K562 (cell line): Measurements from ENCODE around the gene MALAT1. TPM values are rescaled to one million over a fixed set of nuclear protein-coding genes. Genes with fewer than 3 reads are reported as not detected.
A peak's percentile ranks its signal among the peaks of the same experiment; 100 is the strongest.

ENCODE experiments used
- ATAC-seq: fragments of 200-7000 bp; cut with Tn5 transposase; 3 replicates; pipeline ENCODE4 v1.9.1; 2020; ENCODE audit warnings: moderate library complexity
- BruUV-seq: library from RNA; stranded (reverse); fragments of 400-500 nt; replicated peaks from 2 replicates; lab custom pipeline; 2021; lab: Mats Ljungman, UMichigan
- CTCF ChIA-PET: fragments of 300-600 bp; formaldehyde crosslinking; extraction: SDS; loops from one replicate; lab custom pipeline; 2021; ENCODE audit warnings: low intra/inter-chr PET ratio; lab: Yijun Ruan, JAX
- POLR2A ChIA-PET: fragments of 300-600, 350-650 bp; sonication (Branson Sonifier 250); formaldehyde crosslinking; extraction: SDS; loops from one replicate; lab custom pipeline; 2021; ENCODE audit warnings: antibody characterized with exemption, inconsistent platforms; lab: Yijun Ruan, JAX
- DNase-seq, 4 experiments: peaks; one replicate each; pipeline versions ENCODE4 v3.0.0 to v3.0.0-alpha.2; 2011 to 2018; ENCODE audit warnings: low spot score in 3 of 4, mixed read lengths in 3 of 4; ENCODE audit errors: extremely low read depth in 1 of 4
- FAIRE-seq: peaks from 2 replicates; lab custom pipeline; 2011; peaks lifted over from hg19 to GRCh38; lab: Jason Lieb, UNC
- H2AFZ ChIP-seq: 2 replicates; pipeline ENCODE4 v1.6.0; 2011; ENCODE audit warnings: low read depth, low read length, control low read depth, inconsistent platforms
- H3K27ac ChIP-seq: fragments of 200-600 bp; 3 replicates; pipeline ENCODE4 v1.8.0; 2011; ENCODE audit warnings: low read depth, mild to moderate bottlenecking, control low read depth, inconsistent platforms, low read length, moderate library complexity, mixed read lengths; ENCODE audit errors: extremely low read depth
- H3K27me3 ChIP-seq, 2 experiments: fragments of 300-600 bp in 1 of 2; 2 replicates in 1 of 2; 3 replicates in 1 of 2; pipeline versions ENCODE4 v1.6.0 to v1.8.0; 2011; ENCODE audit warnings: inconsistent platforms in 2 of 2, low read length in 2 of 2, mild to moderate bottlenecking in 1 of 2, mixed read lengths in 1 of 2, moderate library complexity in 1 of 2; ENCODE audit not compliant: control insufficient read depth in 2 of 2, insufficient read depth in 2 of 2
- H3K36me3 ChIP-seq: fragments of 300-600 bp; 3 replicates; pipeline ENCODE4 v1.8.0; 2011; ENCODE audit warnings: mild to moderate bottlenecking, low read length, inconsistent platforms; ENCODE audit not compliant: control insufficient read depth, insufficient read depth
- H3K4me1 ChIP-seq, 2 experiments: fragments of 200-600 bp in 1 of 2; replicated peaks in 1 of 2; 2 replicates in 1 of 2; 3 replicates in 1 of 2; pipeline versions ENCODE4 v1.5.1 to v1.8.0; 2011; ENCODE audit warnings: inconsistent platforms in 2 of 2, low read length in 2 of 2, mild to moderate bottlenecking in 1 of 2, mixed read lengths in 1 of 2, moderate library complexity in 1 of 2; ENCODE audit not compliant: control insufficient read depth in 2 of 2, insufficient read depth in 2 of 2
- H3K4me2 ChIP-seq: 2 replicates; pipeline ENCODE4 v1.6.1; 2011; ENCODE audit warnings: low read length, control low read depth, inconsistent platforms, mixed read lengths; ENCODE audit not compliant: insufficient read depth
- H3K4me3 ChIP-seq: fragments of 200-600 bp; sonication (generic), shearing (Covaris generic); 2 replicates; pipeline ENCODE4 v1.5.1; 2016; ENCODE audit warnings: control low read depth, inconsistent platforms
- H3K79me2 ChIP-seq: fragments of 200-600 bp; 3 replicates; pipeline ENCODE4 v1.8.0; 2011; ENCODE audit warnings: low read length, inconsistent platforms; ENCODE audit not compliant: control insufficient read depth, insufficient read depth
- H3K9ac ChIP-seq, 2 experiments: 2 replicates each; pipeline versions ENCODE4 v1.6.0 to v1.6.1; 2011; ENCODE audit warnings: low read depth in 2 of 2, low read length in 2 of 2, control low read depth in 1 of 2, inconsistent platforms in 1 of 2, mild to moderate bottlenecking in 1 of 2, mixed read lengths in 1 of 2; ENCODE audit not compliant: insufficient read depth in 1 of 2
- H3K9me1 ChIP-seq: one replicate; pipeline ENCODE4 v1.6.0; 2011; ENCODE audit warnings: inconsistent platforms, mild to moderate bottlenecking, low read length, moderate library complexity; ENCODE audit not compliant: control insufficient read depth, insufficient read depth
- H3K9me3 ChIP-seq: replicated peaks from 2 replicates; pipeline ENCODE4 v1.5.1; 2011; ENCODE audit warnings: low read depth, low read length, inconsistent platforms; ENCODE audit not compliant: control insufficient read depth, insufficient read depth
- H4K20me1 ChIP-seq: replicated peaks from 2 replicates; pipeline ENCODE4 v1.6.1; 2011; ENCODE audit warnings: low read length, inconsistent platforms, mixed read lengths; ENCODE audit not compliant: control insufficient read depth, insufficient read depth
- NKRF ChIP-seq: fragments of 450-650 bp; IDR thresholded peaks from 2 replicates; pipeline ENCODE4 v1.6.1; 2016; ENCODE audit warnings: borderline replicate concordance
- PKNOX1 ChIP-seq: fragments of 450-650 bp; IDR thresholded peaks from 2 replicates; pipeline ENCODE4 v1.6.1; 2016
- SMARCA4 ChIP-seq: fragments of 450-650 bp; IDR thresholded peaks from 2 replicates; pipeline ENCODE4 v1.6.1; 2016
- SMARCE1 ChIP-seq: fragments of 450-650 bp; IDR thresholded peaks from 2 replicates; pipeline ENCODE4 v1.7.1; 2016; ENCODE audit warnings: mild to moderate bottlenecking
- SPI1 ChIP-seq: IDR thresholded peaks from 2 replicates; pipeline ENCODE4 v1.6.1; 2011; ENCODE audit warnings: low read depth, low read length, control low read depth, borderline replicate concordance
- YBX1 ChIP-seq: fragments of 450-650 bp; IDR thresholded peaks from 2 replicates; pipeline ENCODE4 v1.7.1; 2016; ENCODE audit warnings: mild to moderate bottlenecking
- ZNF324 ChIP-seq: fragments of 250-450 bp; sonication (Bioruptor Pico); IDR thresholded peaks from 2 replicates; pipeline ENCODE4 v1.4.0; 2020; ENCODE audit warnings: mild to moderate bottlenecking
- ZNF384 ChIP-seq: IDR thresholded peaks from 2 replicates; pipeline ENCODE4 v1.6.1; 2012; ENCODE audit warnings: low read depth, low read length, improper control_type of control experiment
- WGBS: fragments of 100-300 bp; shearing (Covaris generic); methylation state at CpG from one replicate; pipeline ENCODE4 v1.1.6; 2016; ENCODE audit warnings: low coverage, mixed read lengths; ENCODE audit not compliant: insufficient coverage; ENCODE audit errors: missing lambda C conversion rate; 5-methylcytosine and 5-hydroxymethylcytosine counted together
- in situ Hi-C: fragments of 300-500 bp; cut with MboI; formaldehyde crosslinking; loops from 4 replicates; pipeline ENCODE4 v1.15.0; 2018; ENCODE audit warnings: inconsistent platforms, mixed read lengths
- intact Hi-C: fragments of 100-400 bp; cut with micrococcal nuclease; formaldehyde crosslinking; loops from 2 replicates; pipeline ENCODE4 v1.14.2; 2022
- polyA plus RNA-seq, 8 experiments: library from polyadenylated mRNA; depleted of rRNA in 4 of 8; stranded (reverse) in 5 of 8; unstranded in 3 of 8; fragments of >200 nt; fragmentation: Nextera tagmentation in 2 of 8; fragmentation: Illumina TruSeq in 1 of 8; extraction: Ambion mirVana in 2 of 8; extraction: Trizol in 1 of 8; gene quantifications; 2 replicates each; pipeline versions ENCODE4 v1.2.1 to v1.2.3, GENCODE V29; 2011 to 2014; ENCODE audit warnings: inconsistent platforms in 1 of 8, missing spikeins in 1 of 8
- total RNA-seq, 7 experiments: library from RNA; depleted of rRNA in 6 of 7; stranded (reverse); fragments of >200 nt in 6 of 7; fragmentation: Illumina TruSeq in 2 of 7; extraction: Trizol in 2 of 7; gene quantifications; 2 replicates each; pipeline versions ENCODE4 v1.2.1 to v1.2.3, GENCODE V29; 2011 to 2021; ENCODE audit warnings: low replicate concordance in 1 of 7

The MALAT1 gene
- total and polyA plus RNA-seq, 9 of the 15 experiments (the other 6 are each of a cell fraction or from before 2014, with no cell fraction given): 363 to 8,715 (median 2,351) TPM

DNA sequence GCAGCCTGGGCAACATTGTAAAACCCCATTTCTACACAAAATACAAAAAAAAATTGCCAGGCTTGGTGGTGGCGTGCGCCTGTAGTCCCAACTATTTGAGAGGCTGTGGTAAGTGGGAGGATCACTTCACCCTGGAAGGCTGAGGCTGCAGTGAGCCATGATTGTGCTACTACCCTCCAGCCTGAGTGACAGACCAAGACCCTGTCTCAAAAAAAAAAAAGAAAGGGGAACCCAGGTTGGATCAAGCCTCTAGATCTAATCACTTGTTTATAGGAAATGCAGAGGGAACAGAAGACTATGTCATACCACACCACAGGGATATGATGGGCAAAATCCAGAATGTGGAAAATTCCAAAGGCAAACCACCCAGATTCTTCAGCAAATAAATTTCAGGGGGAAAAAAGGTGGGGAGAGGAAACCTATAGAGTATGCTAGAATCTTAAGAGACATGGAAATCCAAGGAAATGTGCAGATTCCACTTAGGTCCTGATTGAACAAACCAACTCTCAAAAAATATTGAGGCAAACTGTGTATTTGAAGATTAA, 16.5 kb upstream of the MALAT1 start:
- H4K20me1 ChIP-seq: no peaks in the 10 kb centered on the region
- no peak for DNase-seq
- BruUV-seq: no TSS peak
- no peaks in the 10 kb centered on the region for H3K27me3 ChIP-seq
- no peak for FAIRE-seq
- in situ Hi-C loops (no loop called here), intact Hi-C loops (no loop called here)
- H3K9ac ChIP-seq: no peak overlapping the region
- peak overlapping the region; percentile 16; the same call in 1 of the 3 replicates for H3K27ac ChIP-seq
- H3K36me3 ChIP-seq: no peaks in the 10 kb centered on the region
- no peaks in the 10 kb centered on the region for H3K9me1 ChIP-seq
- no peak overlapping the region for H2AFZ ChIP-seq
- ChIA-PET CTCF (no interaction called here), POLR2A (interaction anchor here (1.5 to 26.0 kb wide), 4 partner anchors 10 to 62 kb away, joined by 6 to 2118 read pairs (median 707); partner anchors contain the start of genes MALAT1 and NEAT1)
- H3K4me1 ChIP-seq: peaks cover 43 to 49% of the 10 kb centered on the region in 2 experiments
- WGBS: 100% methylated on average over 2 of the region's 2 CpGs
- no peaks in the 10 kb centered on the region for H3K9me3 ChIP-seq
- peaks cover 33% of the 10 kb centered on the region for H3K79me2 ChIP-seq
- TF ChIP-seq YBX1 (no peak), PKNOX1 (peak; percentile 88), SMARCE1 (peak; percentile 17; the same call in 1 of the 2 replicates), SPI1 (peak; percentile 40; the same call in 1 of the 2 replicates), NKRF (no peak), SMARCA4 (0 out of 2 replicates have a peak, but pooled peaks have one; percentile 11), ZNF324 (CRISPR knock-in tag) (no peak), ZNF384 (peak; percentile 62; the same call in 1 of the 2 replicates)
- no peak overlapping the region for H3K4me3 ChIP-seq
- H3K4me2 ChIP-seq: no peak overlapping the region
- ATAC-seq: no peak
